HL-60 (cell line): ENCODE data around the gene UBL4B.

ENCODE experiments used
- DNase-seq, 2 experiments: peaks; one replicate each; pipeline ENCODE4 v3.0.0-alpha.2; 2010 to 2020; ENCODE audit warnings: low read depth in 1 of 2, low spot score in 1 of 2
- H3K27ac ChIP-seq: fragments of 250-450 bp; sonication (Bioruptor Pico); replicated peaks from 2 replicates; pipeline ENCODE4 v1.5.1; 2020; ENCODE audit warnings: mild to moderate bottlenecking, moderate library complexity
- H3K27me3 ChIP-seq: fragments of 250-450 bp; sonication (Bioruptor Pico); 2 replicates; pipeline ENCODE4 v1.5.1; 2021; ENCODE audit warnings: mild to moderate bottlenecking, moderate library complexity; ENCODE audit not compliant: insufficient read depth, poor library complexity, severe bottlenecking
- H3K4me3 ChIP-seq: replicated peaks from 2 replicates; pipeline ENCODE4 v1.5.1; 2011; ENCODE audit warnings: mild to moderate bottlenecking, control low read depth, low read length; ENCODE audit not compliant: insufficient read depth
- CTCF ChIP-seq: IDR thresholded peaks from one replicate; pipeline ENCODE4 v1.5.1; 2011; ENCODE audit warnings: low read length, control low read depth, inconsistent platforms; ENCODE audit not compliant: insufficient read depth
- GABPA ChIP-seq: IDR thresholded peaks from 2 replicates; pipeline ENCODE4 v1.6.1; 2012; ENCODE audit warnings: low read depth
- POLR2AphosphoS5 ChIP-seq: IDR thresholded peaks from 2 replicates; pipeline ENCODE4 v1.6.1; 2012; ENCODE audit warnings: low read depth
- REST ChIP-seq: IDR thresholded peaks from 2 replicates; pipeline ENCODE4 v1.6.1; 2012; ENCODE audit warnings: low read depth; ENCODE audit not compliant: insufficient replicate concordance
- SPI1 ChIP-seq: IDR thresholded peaks from 2 replicates; pipeline ENCODE4 v1.6.1; 2012; ENCODE audit warnings: low read depth, mild to moderate bottlenecking, borderline replicate concordance

The UBL4B gene

GRCh38 chr1:110120960-110121561 is 8.8 kb downstream of the UBL4B start:
- DNase-seq, result no peak
- Histone ChIP-seq H3K27me3 (peaks cover 6% of the 10 kb centered on the region), H3K27ac (no peak overlapping the region), H3K4me3 (no peak overlapping the region)
- TF ChIP-seq REST, result no peak

DNA sequence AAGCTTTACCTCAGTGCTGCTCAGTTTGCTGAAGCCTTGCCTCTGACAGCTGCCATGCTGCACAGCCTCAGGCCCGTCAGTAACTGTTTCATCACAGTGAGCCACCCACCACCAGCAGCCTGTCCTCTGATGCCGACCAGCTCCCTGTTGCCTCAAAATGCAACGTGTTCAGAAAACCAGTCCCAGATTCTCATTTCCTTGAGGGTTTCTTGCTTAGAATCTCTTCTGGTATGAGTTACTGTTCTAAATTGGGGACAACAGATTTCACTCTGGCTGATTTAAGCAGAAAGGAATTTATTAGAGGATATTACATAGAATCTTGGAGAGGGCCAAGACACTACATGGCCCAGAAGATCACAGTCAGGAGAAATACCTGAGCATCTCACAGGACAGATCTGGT is 11.0 kb downstream of the UBL4B start:
- no peaks in the 10 kb centered on the region for H3K27me3 ChIP-seq
- no peak overlapping the region for H3K27ac ChIP-seq
- H3K4me3 ChIP-seq, result no peak overlapping the region
- no peak for DNase-seq
- TF ChIP-seq CTCF (no peak), SPI1 (no peak), POLR2AphosphoS5 (no peak), REST (no peak), GABPA (no peak)

- DNase-seq, result no peak
- H3K27me3 ChIP-seq, result peaks cover 11% of the 10 kb centered on the region
- no peak overlapping the region for H3K27ac ChIP-seq
- TF ChIP-seq SPI1, result no peak
- TF ChIP-seq CTCF, result no peak
- TF ChIP-seq REST, result no peak
- TF ChIP-seq POLR2AphosphoS5, result no peak
- no peak for TF ChIP-seq GABPA
- H3K4me3 ChIP-seq, result no peak overlapping the region
These were observed 13.6 kb downstream of the UBL4B start for GRCh38 chr1:110125810-110126209.

DNA sequence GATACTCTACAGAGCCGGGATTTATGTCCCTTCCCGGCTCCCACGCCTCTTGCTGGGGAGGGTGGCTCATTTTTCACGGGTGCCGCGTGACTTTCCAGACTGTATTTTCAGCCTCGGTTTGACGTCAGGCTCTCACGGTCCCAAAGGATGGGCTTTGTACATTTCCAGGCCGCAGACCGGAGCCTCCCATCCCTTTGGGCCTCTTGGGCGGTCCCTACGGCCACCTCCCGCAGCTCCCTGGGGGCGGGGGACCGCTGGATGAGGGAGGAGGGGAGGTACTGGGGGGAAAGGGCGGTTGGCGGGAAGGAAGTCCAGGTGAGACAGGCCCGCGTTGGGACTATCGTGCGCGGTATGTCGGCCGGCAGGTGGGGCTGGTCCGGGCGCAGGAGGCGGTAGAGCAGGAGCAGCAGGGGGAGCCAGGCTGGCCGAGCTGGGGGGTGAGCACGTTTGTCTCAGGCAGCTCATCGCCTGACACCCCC is 17.9 kb downstream of the UBL4B start:
- no peak overlapping the region for H3K4me3 ChIP-seq
- TF ChIP-seq REST (no peak), POLR2AphosphoS5 (no peak), GABPA (no peak), CTCF (no peak)
- no peak overlapping the region for H3K27ac ChIP-seq
- peaks cover 14% of the 10 kb centered on the region for H3K27me3 ChIP-seq
- DNase-seq, result no peak
